GM12878 (cell line): ENCODE data around the gene FAM53B. TPM values are rescaled to one million over a fixed set of nuclear protein-coding genes. Genes with fewer than 3 reads are reported as not detected.

Experiments used
- ATAC-seq: fragments of 200-7000 bp; cut with Tn5 transposase; 3 replicates; pipeline ENCODE4 v1.9.1; 2020; ENCODE audit warnings: mild to moderate bottlenecking, moderate library complexity
- BruUV-seq: library from RNA; stranded (reverse); fragments of 400-500 nt; replicated peaks from 2 replicates; lab custom pipeline; 2021; lab: Mats Ljungman, UMichigan
- CTCF ChIA-PET: fragments of 300-600 bp; sonication (Branson Sonifier 250); formaldehyde crosslinking; extraction: SDS; loops from one replicate; lab custom pipeline; 2021; ENCODE audit warnings: inconsistent platforms; lab: Yijun Ruan, JAX
- POLR2A ChIA-PET: fragments of 350-600 bp; formaldehyde crosslinking; extraction: SDS; loops from one replicate; lab custom pipeline; 2021; ENCODE audit warnings: inconsistent platforms; lab: Charles Lee
- RAD21 ChIA-PET: fragments of 300-600 bp; sonication (Branson Sonifier 250); formaldehyde crosslinking; loops from one replicate; lab custom pipeline; 2023; ENCODE audit warnings: antibody characterized with exemption; ENCODE audit not compliant: unreplicated experiment; lab: Charles Lee
- SMC1A ChIA-PET: fragments of 300-600 bp; sonication (Branson Sonifier 250); formaldehyde crosslinking; loops from one replicate; lab custom pipeline; 2023; ENCODE audit not compliant: unreplicated experiment, uncharacterized antibody; lab: Charles Lee
- DNase-seq: peaks from one replicate; pipeline ENCODE4 v3.0.0-alpha.2; 2011; ENCODE audit warnings: low read depth, low spot score
- FAIRE-seq: peaks from 3 replicates; lab custom pipeline; 2011; peaks lifted over from hg19 to GRCh38; lab: Jason Lieb, UNC
- H2AFZ ChIP-seq: 2 replicates; pipeline ENCODE4 v1.6.0; 2011; ENCODE audit warnings: low read depth, low read length, control low read depth; ENCODE audit not compliant: control insufficient read depth
- H3K27ac ChIP-seq: 2 replicates; pipeline ENCODE4 v1.5.1; 2011; ENCODE audit warnings: control low read depth; ENCODE audit not compliant: control insufficient read depth, insufficient read depth
- H3K27me3 ChIP-seq, 2 experiments: replicated peaks in 1 of 2; 2 replicates each; pipeline versions ENCODE4 v1.6.0 to v1.6.1; 2011; ENCODE audit warnings: low read length in 1 of 2; ENCODE audit not compliant: control insufficient read depth in 2 of 2, insufficient read depth in 2 of 2
- H3K36me3 ChIP-seq, 2 experiments: 2 replicates each; pipeline ENCODE4 v1.5.1; 2011; ENCODE audit warnings: low read length in 1 of 2; ENCODE audit not compliant: control insufficient read depth in 2 of 2, insufficient read depth in 2 of 2
- H3K4me1 ChIP-seq: 2 replicates; pipeline ENCODE4 v1.6.1; 2011; ENCODE audit warnings: mild to moderate bottlenecking, low read length, moderate library complexity, mixed read lengths; ENCODE audit not compliant: control insufficient read depth, insufficient read depth
- H3K4me2 ChIP-seq: 2 replicates; pipeline ENCODE4 v1.6.0; 2011; ENCODE audit warnings: control low read depth; ENCODE audit not compliant: control insufficient read depth, insufficient read depth
- H3K4me3 ChIP-seq: fragments of 200-600 bp; sonication (generic); 2 replicates; pipeline ENCODE4 v1.5.1; 2016
- H3K79me2 ChIP-seq: 2 replicates; pipeline ENCODE4 v1.6.0; 2011; ENCODE audit warnings: low read length; ENCODE audit not compliant: control insufficient read depth, insufficient read depth
- H3K9ac ChIP-seq: 2 replicates; pipeline ENCODE4 v1.8.0; 2011; ENCODE audit warnings: low read length, control low read depth, mixed read lengths; ENCODE audit not compliant: control insufficient read depth, insufficient read depth
- H3K9me3 ChIP-seq: replicated peaks from 3 replicates; pipeline ENCODE4 v1.5.1; 2011; ENCODE audit warnings: mild to moderate bottlenecking, low read length; ENCODE audit not compliant: control insufficient read depth, insufficient read depth
- H4K20me1 ChIP-seq: 2 replicates; pipeline ENCODE4 v1.6.0; 2011; ENCODE audit not compliant: control insufficient read depth, insufficient read depth
- CHD1 ChIP-seq: IDR thresholded peaks from 2 replicates; pipeline ENCODE4 v1.6.1; 2012; ENCODE audit warnings: low read depth, low read length, improper control_type of control experiment
- EP300 ChIP-seq, 2 experiments: fragments of 150-350 bp in 1 of 2; IDR thresholded peaks; 2 replicates each; pipeline ENCODE4 v1.6.1; 2011 to 2012; ENCODE audit warnings: low read depth in 2 of 2, low read length in 2 of 2, borderline replicate concordance in 1 of 2, improper control_type of control experiment in 1 of 2, inconsistent platforms in 1 of 2; ENCODE audit not compliant: control insufficient read depth in 1 of 2
- IKZF1 ChIP-seq: fragments of 450-650 bp; conservative IDR thresholded peaks from 2 replicates; pipeline ENCODE4 v1.6.1; 2017; ENCODE audit warnings: antibody characterized with exemption, mild to moderate bottlenecking
- MEF2B ChIP-seq: fragments of 450-650 bp; IDR thresholded peaks from 2 replicates; pipeline ENCODE4 v1.6.1; 2018; ENCODE audit warnings: mild to moderate bottlenecking, moderate library complexity; ENCODE audit not compliant: partially characterized antibody, poor library complexity, severe bottlenecking
- MYC ChIP-seq: IDR thresholded peaks from 2 replicates; pipeline ENCODE4 v1.6.1; 2011; ENCODE audit warnings: mild to moderate bottlenecking, low read length, moderate library complexity, inconsistent platforms; ENCODE audit not compliant: insufficient read depth, insufficient replicate concordance, insufficient read length, severe bottlenecking
- NFYA ChIP-seq: IDR thresholded peaks from 2 replicates; pipeline ENCODE4 v1.6.1; 2011; ENCODE audit warnings: low read depth, mild to moderate bottlenecking, low read length, improper control_type of control experiment, borderline replicate concordance
- NR2C2 ChIP-seq: IDR thresholded peaks from 2 replicates; pipeline ENCODE4 v1.6.1; 2011; ENCODE audit warnings: borderline replicate concordance, low read depth; ENCODE audit not compliant: control insufficient read depth, insufficient read length
- POU2F2 ChIP-seq: IDR thresholded peaks from 3 replicates; pipeline ENCODE4 v1.6.1; 2011; ENCODE audit warnings: low read depth, mild to moderate bottlenecking, low read length, borderline replicate concordance
- SUZ12 ChIP-seq: fragments of 200-600 bp; sonication (generic); IDR thresholded peaks from one replicate; pipeline ENCODE4 v1.6.1; 2018; ENCODE audit warnings: antibody characterized with exemption, mild to moderate bottlenecking; ENCODE audit not compliant: unreplicated experiment
- WGBS: methylation state at CpG from one replicate; pipeline ENCODE4 v1.1.6; 2016; ENCODE audit warnings: low lambda C conversion rate; ENCODE audit not compliant: insufficient replicate concordance, insufficient coverage; ENCODE audit errors: missing lambda C conversion rate; 5-methylcytosine and 5-hydroxymethylcytosine counted together
- in situ Hi-C: fragments of 300-500 bp; cut with MboI; formaldehyde crosslinking; loops from 9 replicates; pipeline ENCODE4 v1.14.3; 2018; ENCODE audit warnings: mixed read lengths
- intact Hi-C: fragments of 100-400 bp; cut with micrococcal nuclease; formaldehyde crosslinking; loops from one replicate; pipeline ENCODE4 v1.14.2; 2022; ENCODE audit not compliant: unreplicated experiment
- polyA plus RNA-seq, 11 experiments: library from polyadenylated mRNA; depleted of rRNA in 4 of 11; unstranded in 6 of 11; stranded (reverse) in 5 of 11; fragments of >200 nt; fragmentation: Nextera tagmentation in 4 of 11; fragmentation: Illumina TruSeq in 1 of 11; extraction: Ambion mirVana in 4 of 11; extraction: Trizol in 1 of 11; gene quantifications; 1 replicate in 1 of 11; 2 replicates in 10 of 11; pipeline versions ENCODE4 v1.2.1 to v1.2.3, GENCODE V29; 2011 to 2016; ENCODE audit warnings: inconsistent platforms in 2 of 11, missing spikeins in 2 of 11, low read depth in 1 of 11
- total RNA-seq, 4 experiments: library from RNA; depleted of rRNA in 3 of 4; stranded (reverse); fragments of >200 nt in 3 of 4; fragmentation: Illumina TruSeq in 1 of 4; extraction: Trizol in 1 of 4; gene quantifications; 2 replicates each; pipeline versions ENCODE4 v1.2.1 to v1.2.3, GENCODE V29; 2013 to 2021
- TF ChIP-seq, protein P1 (sequence below): fragments of 450-650 bp; IDR thresholded peaks from 2 replicates; pipeline ENCODE4 v1.6.1; 2017; ENCODE audit warnings: low read depth, mild to moderate bottlenecking, moderate library complexity
- TF ChIP-seq, protein P2 (sequence below): IDR thresholded peaks from 2 replicates; pipeline ENCODE4 v1.6.1; 2012; ENCODE audit warnings: low read depth, low read length, improper control_type of control experiment

Gene FAM53B
- total and polyA plus RNA-seq, 10 of the 15 experiments (the other 5 are each of a cell fraction or from before 2014, with no cell fraction given): 0.05 to 26.3 (median 8.1) TPM

DNA sequence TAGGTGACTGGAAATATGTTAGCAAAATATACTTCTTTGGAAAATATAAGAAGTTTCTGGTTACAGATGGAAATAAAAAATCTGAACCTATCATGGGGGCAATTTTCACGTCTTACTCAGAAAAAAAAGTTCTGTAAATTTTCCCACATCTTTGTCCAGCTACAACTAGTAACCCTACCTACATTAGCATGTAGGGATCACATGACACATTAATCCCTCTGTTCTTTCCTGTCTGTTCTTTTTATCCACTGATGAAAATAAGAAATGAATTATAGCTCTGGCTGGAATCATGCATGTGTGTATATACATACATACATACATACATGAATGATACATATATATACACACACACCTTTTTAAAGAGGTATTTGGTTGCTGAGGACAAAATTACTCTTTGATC, 3.6 kb upstream of the FAM53B start:
- Histone ChIP-seq H3K4me1 (peaks cover 4% of the 10 kb centered on the region; the same call in 1 of the 2 replicates), H3K27ac (no peak overlapping the region), H3K4me3 (no peak overlapping the region), H3K79me2 (peaks cover 8% of the 10 kb centered on the region), H3K36me3 (no peaks in the 10 kb centered on the region; a peak in 2 of 4 replicates), H3K4me2 (no peak overlapping the region), H3K9me3 (no peaks in the 10 kb centered on the region), H2AFZ (no peak overlapping the region), H4K20me1 (no peaks in the 10 kb centered on the region), H3K27me3 (no peaks in the 10 kb centered on the region), H3K9ac (no peak overlapping the region)
- BruUV-seq: no TSS peak
- in situ Hi-C loops (no loop called here), intact Hi-C loops (loop anchor here (2.0 to 10.0 kb wide), 2 partner anchors 169 to 753 kb away; no protein-coding TSS in a partner anchor)
- ChIA-PET POLR2A (interaction anchor here (1.7 kb wide), 1 partner anchor 8 kb away, joined by 3 read pairs; no protein-coding TSS in a partner anchor), SMC1A (interaction anchor here (1.0 to 3.8 kb wide), 14 partner anchors 13 to 215 kb away, joined by 3 to 20 read pairs (median 6); partner anchors contain the start of gene EEF1AKMT2), CTCF (interaction anchor here (0.6 to 6.9 kb wide), 13 partner anchors 9 to 287 kb away, joined by 3 to 149 read pairs (median 10); partner anchors contain the start of gene EEF1AKMT2), RAD21 (interaction anchor here (0.9 to 3.3 kb wide), 8 partner anchors 9 to 972 kb away, joined by 3 to 19 read pairs (median 3); partner anchors contain the start of gene EDRF1)
- 100% methylated on average over 1 of the region's 1 CpG for WGBS
- ATAC-seq (no peak), DNase-seq (no peak), FAIRE-seq (no peak)
- TF ChIP-seq NR2C2 (no peak), CHD1 (no peak), SUZ12 (no peak), MEF2B (no peak), POU2F2 (no peak), IKZF1 (no peak)

DNA sequence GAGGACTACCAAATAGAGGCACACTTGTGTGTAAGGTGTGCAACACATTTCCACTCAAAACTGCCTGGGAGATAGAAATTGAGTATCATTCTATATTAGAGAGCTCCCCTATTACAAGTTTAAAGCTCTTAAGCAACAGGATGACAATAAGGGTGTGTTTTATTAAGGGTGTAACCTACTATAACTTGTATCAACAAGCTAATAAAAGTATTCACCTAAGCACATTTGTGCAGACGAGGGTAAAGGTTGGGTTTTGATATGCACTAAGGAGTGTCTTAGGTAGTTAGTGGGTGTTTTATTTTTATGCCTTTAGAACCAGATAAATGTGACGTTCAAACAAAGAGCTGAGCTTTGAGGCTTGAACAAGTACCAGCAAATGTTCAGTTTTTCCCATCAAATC, 2.8 kb upstream of the FAM53B start:
- no peak overlapping the region for H3K4me3 ChIP-seq
- no peak overlapping the region for H3K9ac ChIP-seq
- ChIA-PET POLR2A (no interaction called here), CTCF (interaction anchor here (0.6 to 6.9 kb wide), 9 partner anchors 10 to 212 kb away, joined by 3 to 149 read pairs (median 10); partner anchors contain the start of gene EEF1AKMT2), RAD21 (interaction anchor here (1.2 to 3.3 kb wide), 5 partner anchors 9 to 216 kb away, joined by 3 to 19 read pairs (median 12); no protein-coding TSS in a partner anchor), SMC1A (interaction anchor here (1.0 to 3.8 kb wide), 10 partner anchors 9 to 214 kb away, joined by 3 to 20 read pairs (median 10); no protein-coding TSS in a partner anchor)
- no peaks in the 10 kb centered on the region for H3K9me3 ChIP-seq
- intact Hi-C loops (loop anchor here (10.0 kb wide), 1 partner anchor 752 kb away; no protein-coding TSS in a partner anchor), in situ Hi-C loops (no loop called here)
- no peaks in the 10 kb centered on the region for H3K27me3 ChIP-seq
- no peaks in the 10 kb centered on the region; a peak in 2 of 4 replicates for H3K36me3 ChIP-seq
- no peak for DNase-seq
- no peak overlapping the region for H2AFZ ChIP-seq
- peaks cover 13% of the 10 kb centered on the region for H3K79me2 ChIP-seq
- H3K27ac ChIP-seq: no peak overlapping the region
- WGBS: 87% methylated on average over 2 of the region's 2 CpGs
- TF ChIP-seq, protein P1, sequence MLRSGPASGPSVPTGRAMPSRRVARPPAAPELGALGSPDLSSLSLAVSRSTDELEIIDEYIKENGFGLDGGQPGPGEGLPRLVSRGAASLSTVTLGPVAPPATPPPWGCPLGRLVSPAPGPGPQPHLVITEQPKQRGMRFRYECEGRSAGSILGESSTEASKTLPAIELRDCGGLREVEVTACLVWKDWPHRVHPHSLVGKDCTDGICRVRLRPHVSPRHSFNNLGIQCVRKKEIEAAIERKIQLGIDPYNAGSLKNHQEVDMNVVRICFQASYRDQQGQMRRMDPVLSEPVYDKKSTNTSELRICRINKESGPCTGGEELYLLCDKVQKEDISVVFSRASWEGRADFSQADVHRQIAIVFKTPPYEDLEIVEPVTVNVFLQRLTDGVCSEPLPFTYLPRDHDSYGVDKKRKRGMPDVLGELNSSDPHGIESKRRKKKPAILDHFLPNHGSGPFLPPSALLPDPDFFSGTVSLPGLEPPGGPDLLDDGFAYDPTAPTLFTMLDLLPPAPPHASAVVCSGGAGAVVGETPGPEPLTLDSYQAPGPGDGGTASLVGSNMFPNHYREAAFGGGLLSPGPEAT: no peak
- no peak for TF ChIP-seq MYC
- TF ChIP-seq NFYA: no peak
- TF ChIP-seq, protein P2, sequence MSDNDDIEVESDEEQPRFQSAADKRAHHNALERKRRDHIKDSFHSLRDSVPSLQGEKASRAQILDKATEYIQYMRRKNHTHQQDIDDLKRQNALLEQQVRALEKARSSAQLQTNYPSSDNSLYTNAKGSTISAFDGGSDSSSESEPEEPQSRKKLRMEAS: no peak
- no peak for TF ChIP-seq EP300 (IDR thresholded peaks at IDR 0.05; ENCODE audit: borderline replicate concordance in 1 of 2, control insufficient read depth in 1 of 2, low read depth in 2 of 2, low read length in 2 of 2)
- FAIRE-seq: no peak
- no peaks in the 10 kb centered on the region for H4K20me1 ChIP-seq
- BruUV-seq: no TSS peak
- peaks cover 6% of the 10 kb centered on the region; the same call in 1 of the 2 replicates for H3K4me1 ChIP-seq
- no peak for ATAC-seq
- H3K4me2 ChIP-seq: no peak overlapping the region
